Thyroid gland (tissue), 4 donors: ENCODE data around the gene SHMT2.

Experiments used
- POLR2A ChIP-seq, 2 donors: fragments of 450-650 bp; IDR thresholded peaks; one replicate each; pipeline ENCODE4 v1.6.1; 2017; ENCODE audit warnings: antibody characterized with exemption in 2 of 2, mild to moderate bottlenecking in 2 of 2, moderate library complexity in 1 of 2
- TF ChIP-seq, protein P1 (sequence below), 6 experiments: fragments of 200-600 bp in 3 of 6; fragments of 450-650 bp in 3 of 6; sonication (generic) in 3 of 6; IDR thresholded peaks; one replicate each; pipeline ENCODE4 v1.5.1; 2016 to 2019; ENCODE audit warnings: antibody characterized with exemption in 6 of 6, mild to moderate bottlenecking in 2 of 6, inconsistent platforms in 1 of 6, moderate library complexity in 1 of 6

DNA sequence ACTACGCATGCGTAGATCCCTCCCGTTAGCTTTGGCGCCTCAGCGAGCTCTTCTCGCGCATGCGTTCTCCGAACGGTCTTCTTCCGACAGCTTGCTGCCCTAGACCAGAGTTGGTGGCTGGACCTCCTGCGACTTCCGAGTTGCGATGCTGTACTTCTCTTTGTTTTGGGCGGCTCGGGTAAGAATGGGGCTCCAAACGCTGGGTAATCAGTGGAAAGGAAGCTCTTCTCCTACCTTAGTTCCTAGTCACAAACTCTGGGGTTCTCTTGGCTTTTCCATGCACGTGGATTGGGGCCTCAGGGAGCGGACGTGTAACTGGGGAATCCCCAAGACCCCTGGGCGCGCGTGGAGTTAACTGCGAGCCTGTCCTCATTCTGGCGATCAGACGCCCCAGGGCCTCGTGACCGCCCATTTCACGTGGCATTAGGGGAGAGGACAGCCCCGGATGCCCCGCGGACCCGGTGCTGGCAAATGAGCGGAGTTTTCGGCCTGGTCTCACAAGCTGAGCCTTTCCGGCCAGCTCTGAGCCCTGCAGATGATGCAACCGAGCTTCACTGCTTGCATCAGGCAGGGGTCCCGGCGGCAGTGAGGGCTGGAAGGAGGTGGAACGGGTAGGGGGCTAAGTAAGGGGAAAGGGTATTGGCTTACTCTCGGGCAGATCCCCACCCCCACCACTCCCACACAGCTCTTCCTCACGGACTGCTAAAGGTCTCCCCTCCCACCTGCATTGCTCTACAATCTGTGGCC, at the start of gene SHMT2:
- TF ChIP-seq, protein P1, sequence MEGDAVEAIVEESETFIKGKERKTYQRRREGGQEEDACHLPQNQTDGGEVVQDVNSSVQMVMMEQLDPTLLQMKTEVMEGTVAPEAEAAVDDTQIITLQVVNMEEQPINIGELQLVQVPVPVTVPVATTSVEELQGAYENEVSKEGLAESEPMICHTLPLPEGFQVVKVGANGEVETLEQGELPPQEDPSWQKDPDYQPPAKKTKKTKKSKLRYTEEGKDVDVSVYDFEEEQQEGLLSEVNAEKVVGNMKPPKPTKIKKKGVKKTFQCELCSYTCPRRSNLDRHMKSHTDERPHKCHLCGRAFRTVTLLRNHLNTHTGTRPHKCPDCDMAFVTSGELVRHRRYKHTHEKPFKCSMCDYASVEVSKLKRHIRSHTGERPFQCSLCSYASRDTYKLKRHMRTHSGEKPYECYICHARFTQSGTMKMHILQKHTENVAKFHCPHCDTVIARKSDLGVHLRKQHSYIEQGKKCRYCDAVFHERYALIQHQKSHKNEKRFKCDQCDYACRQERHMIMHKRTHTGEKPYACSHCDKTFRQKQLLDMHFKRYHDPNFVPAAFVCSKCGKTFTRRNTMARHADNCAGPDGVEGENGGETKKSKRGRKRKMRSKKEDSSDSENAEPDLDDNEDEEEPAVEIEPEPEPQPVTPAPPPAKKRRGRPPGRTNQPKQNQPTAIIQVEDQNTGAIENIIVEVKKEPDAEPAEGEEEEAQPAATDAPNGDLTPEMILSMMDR (IDR thresholded peaks at IDR 0.05), result no peak
- peak in 1 of 2 donors; percentile 43 for TF ChIP-seq POLR2A (IDR thresholded peaks at IDR 0.05)
